SU-DHL-6 (cell line): ENCODE measurements around the gene FBXO42.

ENCODE experiments used
- H2AFZ ChIP-seq: fragments of 200-600 bp; sonication (generic); 2 replicates; pipeline ENCODE4 v1.6.1; 2014; ENCODE audit warnings: low read depth, mild to moderate bottlenecking, moderate library complexity, mixed read lengths, antibody characterized with exemption, low read length; ENCODE audit not compliant: severe bottlenecking
- H3F3A ChIP-seq: fragments of 200-600 bp; shearing (Covaris generic); 2 replicates; pipeline ENCODE4 v1.6.0; 2016; ENCODE audit warnings: antibody characterized with exemption, mild to moderate bottlenecking; ENCODE audit not compliant: insufficient read depth
- H3K27ac ChIP-seq: fragments of 200-600 bp; sonication (generic); 2 replicates; pipeline ENCODE4 v1.5.1; 2016; ENCODE audit warnings: low read depth, mild to moderate bottlenecking, low read length, moderate library complexity, mixed read lengths
- H3K27me3 ChIP-seq: fragments of 200-600 bp; sonication (generic), shearing (Covaris generic); 2 replicates; pipeline ENCODE4 v1.6.0; 2014; ENCODE audit warnings: mild to moderate bottlenecking, low read length
- H3K36me3 ChIP-seq: fragments of 200-600 bp; sonication (generic); 2 replicates; pipeline ENCODE4 v1.6.1; 2014; ENCODE audit warnings: mild to moderate bottlenecking, low read length, mixed read lengths
- H3K4me2 ChIP-seq: fragments of 300-600, 200-600 bp; shearing (Covaris generic), sonication (generic); 2 replicates; pipeline ENCODE4 v1.6.0; 2014; ENCODE audit warnings: low read length, low read depth, mild to moderate bottlenecking; ENCODE audit not compliant: poor library complexity, severe bottlenecking
- H3K4me3 ChIP-seq: fragments of 200-600 bp; sonication (generic); 2 replicates; pipeline ENCODE4 v1.5.1; 2014; ENCODE audit warnings: antibody characterized with exemption, low read length, mild to moderate bottlenecking, mixed read lengths; ENCODE audit not compliant: insufficient read depth, poor library complexity, severe bottlenecking
- H3K79me2 ChIP-seq: fragments of 200-600 bp; sonication (generic); 2 replicates; pipeline ENCODE4 v1.6.1; 2014; ENCODE audit warnings: mild to moderate bottlenecking, low read length, moderate library complexity; ENCODE audit not compliant: insufficient read depth
- H3K9ac ChIP-seq: fragments of 200-600 bp; sonication (generic); 2 replicates; pipeline ENCODE4 v1.7.0; 2014; ENCODE audit warnings: mild to moderate bottlenecking, low read length
- H3K9me2 ChIP-seq: fragments of 200-600 bp; sonication (generic); replicated peaks from 2 replicates; pipeline ENCODE4 v1.6.1; 2014; ENCODE audit warnings: low read length; ENCODE audit not compliant: insufficient read depth
- H3K9me3 ChIP-seq: fragments of 200-600 bp; sonication (generic); 2 replicates; pipeline ENCODE4 v1.6.1; 2014; ENCODE audit warnings: low read length, mixed read lengths; ENCODE audit not compliant: insufficient read depth
- H4K20me1 ChIP-seq: fragments of 200-600 bp; sonication (generic); 2 replicates; pipeline ENCODE4 v1.6.1; 2014; ENCODE audit warnings: low read depth, mild to moderate bottlenecking, antibody characterized with exemption, low read length, moderate library complexity, mixed read lengths
- EZH2phosphoT487 ChIP-seq: fragments of 200-600 bp; sonication (generic), shearing (Covaris generic); conservative IDR thresholded peaks from 2 replicates; pipeline ENCODE4 v1.6.1; 2018; ENCODE audit warnings: mild to moderate bottlenecking, antibody characterized with exemption, low read length, moderate library complexity, mixed read lengths
- TF ChIP-seq, protein P1 (sequence below): fragments of 200-600 bp; sonication (generic); IDR thresholded peaks from one replicate; pipeline ENCODE4 v1.5.1; 2017; ENCODE audit warnings: antibody characterized with exemption, mild to moderate bottlenecking, low read length, moderate library complexity; ENCODE audit not compliant: insufficient read depth, poor library complexity, severe bottlenecking

Gene FBXO42

DNA sequence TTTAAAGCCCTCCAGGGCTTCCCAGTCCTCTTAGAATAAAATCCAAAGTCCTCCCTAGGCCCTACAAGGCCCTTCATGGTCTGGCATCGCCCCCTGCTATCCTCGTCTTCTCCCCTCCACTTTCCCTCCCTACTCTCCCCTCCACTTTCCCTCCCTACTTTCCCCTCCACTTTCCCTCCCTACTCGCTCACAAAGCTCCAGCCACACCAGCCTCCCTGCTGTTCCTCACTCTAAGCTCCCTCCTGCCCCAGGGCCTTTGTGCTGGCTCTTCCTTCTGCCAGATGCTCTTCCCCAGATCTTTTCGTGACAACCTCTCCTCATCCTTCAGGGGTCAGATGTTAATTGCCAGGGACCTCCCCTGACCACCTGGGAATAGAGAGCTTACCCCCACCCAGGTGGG is 152.6 kb downstream of the FBXO42 start:
- TF ChIP-seq EZH2phosphoT487: no peak
- TF ChIP-seq, protein P1, sequence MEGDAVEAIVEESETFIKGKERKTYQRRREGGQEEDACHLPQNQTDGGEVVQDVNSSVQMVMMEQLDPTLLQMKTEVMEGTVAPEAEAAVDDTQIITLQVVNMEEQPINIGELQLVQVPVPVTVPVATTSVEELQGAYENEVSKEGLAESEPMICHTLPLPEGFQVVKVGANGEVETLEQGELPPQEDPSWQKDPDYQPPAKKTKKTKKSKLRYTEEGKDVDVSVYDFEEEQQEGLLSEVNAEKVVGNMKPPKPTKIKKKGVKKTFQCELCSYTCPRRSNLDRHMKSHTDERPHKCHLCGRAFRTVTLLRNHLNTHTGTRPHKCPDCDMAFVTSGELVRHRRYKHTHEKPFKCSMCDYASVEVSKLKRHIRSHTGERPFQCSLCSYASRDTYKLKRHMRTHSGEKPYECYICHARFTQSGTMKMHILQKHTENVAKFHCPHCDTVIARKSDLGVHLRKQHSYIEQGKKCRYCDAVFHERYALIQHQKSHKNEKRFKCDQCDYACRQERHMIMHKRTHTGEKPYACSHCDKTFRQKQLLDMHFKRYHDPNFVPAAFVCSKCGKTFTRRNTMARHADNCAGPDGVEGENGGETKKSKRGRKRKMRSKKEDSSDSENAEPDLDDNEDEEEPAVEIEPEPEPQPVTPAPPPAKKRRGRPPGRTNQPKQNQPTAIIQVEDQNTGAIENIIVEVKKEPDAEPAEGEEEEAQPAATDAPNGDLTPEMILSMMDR: no peak
- no peaks in the 10 kb centered on the region for H3K79me2 ChIP-seq
- H3K27me3 ChIP-seq: no peaks in the 10 kb centered on the region
- H3K9ac ChIP-seq: no peak overlapping the region
- no peak overlapping the region for H3K4me2 ChIP-seq
- H3K9me3 ChIP-seq: no peaks in the 10 kb centered on the region
- no peaks in the 10 kb centered on the region for H3F3A ChIP-seq
- no peaks in the 10 kb centered on the region for H4K20me1 ChIP-seq
- no peak overlapping the region for H3K27ac ChIP-seq
- H3K36me3 ChIP-seq: no peaks in the 10 kb centered on the region
- H3K4me3 ChIP-seq: no peak overlapping the region
- H3K9me2 ChIP-seq: no peaks in the 10 kb centered on the region
- no peak overlapping the region for H2AFZ ChIP-seq

DNA sequence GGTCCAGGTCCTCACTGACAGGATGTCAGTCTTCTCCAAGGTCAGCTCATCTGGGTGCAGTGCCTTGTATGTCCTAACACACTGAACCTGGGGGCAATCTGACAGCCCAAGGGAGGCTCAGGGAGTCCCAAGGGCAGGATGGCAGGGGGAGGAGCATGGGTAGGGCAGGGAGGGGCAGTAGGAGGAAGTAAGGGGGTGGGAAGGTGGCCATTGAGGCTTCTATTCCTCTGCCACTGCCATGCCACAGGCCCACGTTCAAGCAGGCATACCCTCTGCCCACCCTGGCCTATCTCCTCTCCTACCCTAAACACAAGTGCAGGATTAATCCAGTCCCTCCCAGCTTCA is 153.2 kb downstream of the FBXO42 start:
- no peaks in the 10 kb centered on the region for H3K9me2 ChIP-seq
- no peaks in the 10 kb centered on the region for H4K20me1 ChIP-seq
- no peak overlapping the region for H3K27ac ChIP-seq
- no peaks in the 10 kb centered on the region for H3K9me3 ChIP-seq
- H2AFZ ChIP-seq: no peak overlapping the region
- H3K4me3 ChIP-seq: no peak overlapping the region
- H3K27me3 ChIP-seq: no peaks in the 10 kb centered on the region
- H3K4me2 ChIP-seq: no peak overlapping the region
- no peaks in the 10 kb centered on the region for H3K36me3 ChIP-seq
- H3F3A ChIP-seq: no peaks in the 10 kb centered on the region
- no peaks in the 10 kb centered on the region for H3K79me2 ChIP-seq
- TF ChIP-seq EZH2phosphoT487: no peak
- TF ChIP-seq, protein P1: no peak
- no peak overlapping the region for H3K9ac ChIP-seq

DNA sequence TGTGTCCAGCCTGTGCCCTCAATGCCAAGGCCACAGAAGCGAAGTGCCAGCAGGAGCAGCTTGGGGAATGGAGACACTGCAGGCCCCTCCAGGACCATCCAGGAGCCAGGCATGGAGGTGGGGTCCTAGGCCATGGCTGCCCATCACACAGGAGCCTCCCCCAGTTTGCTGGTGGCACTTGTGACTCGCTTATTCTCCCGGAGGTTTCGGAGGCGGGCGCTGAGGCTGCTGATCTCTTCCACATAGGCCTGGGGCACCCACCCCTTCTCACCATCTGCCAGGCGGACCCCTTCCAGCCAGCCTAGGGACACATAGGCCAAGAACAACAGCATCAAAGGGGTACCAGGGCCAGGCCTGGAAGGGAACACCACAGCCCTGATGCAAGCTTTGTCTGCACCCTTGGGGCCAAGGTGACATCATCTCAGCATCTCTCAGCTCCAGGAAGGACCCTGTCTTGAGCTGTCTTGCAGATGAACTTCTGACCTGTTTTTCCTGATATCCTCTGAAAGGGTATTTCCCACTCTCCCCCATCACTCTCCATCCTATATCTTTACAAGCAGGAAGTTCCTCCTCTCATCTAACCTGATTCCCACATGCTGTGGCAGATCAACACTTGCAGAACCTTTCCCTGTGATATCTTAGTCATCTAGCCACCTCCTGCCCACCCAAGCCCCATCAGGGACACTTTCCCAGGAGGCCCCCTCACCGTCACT is 153.7 kb downstream of the FBXO42 start:
- H3K79me2 ChIP-seq: no peaks in the 10 kb centered on the region
- TF ChIP-seq, protein P1: no peak
- no peak for TF ChIP-seq EZH2phosphoT487

More for the DNA sequence above, 153.7 kb downstream of the FBXO42 start:
- Histone ChIP-seq H3K4me3 (no peak overlapping the region), H3K27me3 (no peaks in the 10 kb centered on the region), H3K9ac (no peak overlapping the region), H3K9me2 (no peaks in the 10 kb centered on the region), H3K27ac (no peak overlapping the region), H2AFZ (no peak overlapping the region), H3K36me3 (no peaks in the 10 kb centered on the region), H3K9me3 (no peaks in the 10 kb centered on the region), H4K20me1 (no peaks in the 10 kb centered on the region), H3F3A (no peaks in the 10 kb centered on the region), H3K4me2 (no peak overlapping the region)
